GM12873 (cell line): ENCODE data around the gene CLIP2.

ENCODE experiments used
- TF ChIP-seq, protein P1 (sequence below): IDR thresholded peaks from 2 replicates; pipeline ENCODE4 v1.5.1; 2012; ENCODE audit warnings: low read depth, mild to moderate bottlenecking, moderate library complexity, low read length, control low read depth; ENCODE audit not compliant: insufficient read depth; ENCODE audit errors: missing control alignments

CLIP2 gene

DNA sequence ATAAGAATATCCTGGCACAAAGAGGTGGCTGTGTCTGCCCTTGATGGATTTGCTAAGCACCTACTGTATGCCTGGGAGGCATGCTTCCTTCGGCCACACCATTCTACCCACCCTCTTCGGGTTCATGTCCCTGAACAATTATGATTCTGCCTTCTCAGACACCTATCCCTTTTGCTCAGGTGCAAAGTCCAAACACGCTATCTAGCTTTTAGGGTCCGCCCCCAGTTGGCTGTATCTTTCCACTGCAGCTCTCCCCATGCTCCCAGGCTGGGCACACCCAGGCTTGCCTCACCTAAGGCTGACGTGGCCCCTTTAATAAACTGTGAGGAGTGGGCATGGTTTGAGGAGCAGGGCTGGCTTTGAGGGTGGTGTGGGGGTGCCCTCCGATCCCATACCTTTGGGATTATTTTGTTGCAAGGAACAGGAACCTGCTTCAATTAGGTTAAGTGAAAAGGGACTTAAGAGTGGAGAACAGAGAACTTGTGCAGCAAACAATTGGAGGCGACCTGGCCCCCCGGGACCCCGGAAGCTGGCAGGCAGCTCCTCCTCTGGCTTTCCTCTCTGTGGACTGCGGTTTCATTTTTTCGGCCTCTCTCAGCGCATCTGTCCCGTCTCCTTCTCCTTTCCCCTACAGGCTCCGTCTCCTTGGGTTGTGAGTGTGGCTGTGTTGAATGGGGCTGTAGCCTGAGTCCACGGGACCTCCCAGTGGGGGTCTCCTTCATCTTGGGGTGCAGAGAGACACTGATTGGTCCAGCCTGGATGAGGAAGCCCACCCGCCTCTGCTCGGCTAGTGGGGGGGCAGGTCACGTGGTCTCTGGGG, 3.8 kb downstream of the CLIP2 start:
- TF ChIP-seq, protein P1, sequence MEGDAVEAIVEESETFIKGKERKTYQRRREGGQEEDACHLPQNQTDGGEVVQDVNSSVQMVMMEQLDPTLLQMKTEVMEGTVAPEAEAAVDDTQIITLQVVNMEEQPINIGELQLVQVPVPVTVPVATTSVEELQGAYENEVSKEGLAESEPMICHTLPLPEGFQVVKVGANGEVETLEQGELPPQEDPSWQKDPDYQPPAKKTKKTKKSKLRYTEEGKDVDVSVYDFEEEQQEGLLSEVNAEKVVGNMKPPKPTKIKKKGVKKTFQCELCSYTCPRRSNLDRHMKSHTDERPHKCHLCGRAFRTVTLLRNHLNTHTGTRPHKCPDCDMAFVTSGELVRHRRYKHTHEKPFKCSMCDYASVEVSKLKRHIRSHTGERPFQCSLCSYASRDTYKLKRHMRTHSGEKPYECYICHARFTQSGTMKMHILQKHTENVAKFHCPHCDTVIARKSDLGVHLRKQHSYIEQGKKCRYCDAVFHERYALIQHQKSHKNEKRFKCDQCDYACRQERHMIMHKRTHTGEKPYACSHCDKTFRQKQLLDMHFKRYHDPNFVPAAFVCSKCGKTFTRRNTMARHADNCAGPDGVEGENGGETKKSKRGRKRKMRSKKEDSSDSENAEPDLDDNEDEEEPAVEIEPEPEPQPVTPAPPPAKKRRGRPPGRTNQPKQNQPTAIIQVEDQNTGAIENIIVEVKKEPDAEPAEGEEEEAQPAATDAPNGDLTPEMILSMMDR: no peak

DNA sequence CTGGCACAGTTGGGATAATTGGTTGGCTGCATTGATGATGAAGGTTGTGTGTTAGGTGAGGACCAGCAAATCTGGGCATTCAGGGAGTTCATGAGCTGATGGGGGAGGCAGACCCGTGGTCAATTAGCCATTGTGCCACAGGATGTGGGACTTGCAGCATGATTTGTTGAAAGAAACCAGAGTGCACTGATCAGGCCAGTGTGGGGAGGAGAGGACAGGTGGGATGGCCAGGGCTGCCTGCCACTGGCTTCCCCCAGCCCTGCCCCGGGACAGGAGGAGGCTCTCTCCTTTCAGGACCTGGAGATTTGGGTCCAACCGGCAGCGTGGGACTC, 4.3 kb downstream of the CLIP2 start:
- TF ChIP-seq, protein P1: no peak

DNA sequence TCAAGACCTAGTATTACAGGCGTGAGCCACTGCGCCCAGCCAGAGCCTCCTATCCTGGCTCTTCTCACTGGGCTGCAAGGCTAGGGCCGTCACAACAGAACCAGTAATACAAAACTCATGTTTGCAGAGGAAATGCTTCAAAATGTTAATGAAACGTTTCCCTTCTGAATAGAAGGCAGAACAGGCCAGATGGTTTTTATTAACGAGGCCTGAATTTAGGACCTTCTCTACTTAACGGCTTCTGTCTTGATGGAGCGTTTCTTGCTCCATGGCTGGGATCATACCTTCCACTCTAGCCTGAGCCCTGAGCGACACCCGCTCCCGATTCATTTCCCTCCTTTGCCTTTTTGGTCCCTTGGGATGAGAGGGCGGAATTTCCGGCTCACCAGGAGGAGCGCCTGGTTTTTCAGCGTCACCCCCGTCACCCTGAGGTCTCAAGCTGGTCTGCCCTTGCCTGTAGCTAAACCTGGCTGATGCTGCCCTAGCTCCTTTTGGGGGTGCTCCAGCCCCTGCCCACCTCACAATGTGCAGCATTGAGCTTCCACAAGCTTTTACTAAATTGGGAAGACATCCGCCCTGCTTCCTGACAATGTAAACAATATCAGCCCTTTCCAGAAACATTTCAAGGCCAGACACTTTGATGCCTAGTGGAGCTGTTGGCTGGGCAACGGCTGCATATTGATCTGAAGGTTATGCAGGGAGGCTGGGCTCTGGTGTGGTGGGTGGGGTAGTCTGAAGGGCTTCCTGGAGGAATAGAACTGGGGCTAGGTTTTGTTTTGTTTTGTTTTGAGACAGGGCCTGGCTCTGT, 5.2 kb downstream of the CLIP2 start:
- TF ChIP-seq, protein P1: no peak

DNA sequence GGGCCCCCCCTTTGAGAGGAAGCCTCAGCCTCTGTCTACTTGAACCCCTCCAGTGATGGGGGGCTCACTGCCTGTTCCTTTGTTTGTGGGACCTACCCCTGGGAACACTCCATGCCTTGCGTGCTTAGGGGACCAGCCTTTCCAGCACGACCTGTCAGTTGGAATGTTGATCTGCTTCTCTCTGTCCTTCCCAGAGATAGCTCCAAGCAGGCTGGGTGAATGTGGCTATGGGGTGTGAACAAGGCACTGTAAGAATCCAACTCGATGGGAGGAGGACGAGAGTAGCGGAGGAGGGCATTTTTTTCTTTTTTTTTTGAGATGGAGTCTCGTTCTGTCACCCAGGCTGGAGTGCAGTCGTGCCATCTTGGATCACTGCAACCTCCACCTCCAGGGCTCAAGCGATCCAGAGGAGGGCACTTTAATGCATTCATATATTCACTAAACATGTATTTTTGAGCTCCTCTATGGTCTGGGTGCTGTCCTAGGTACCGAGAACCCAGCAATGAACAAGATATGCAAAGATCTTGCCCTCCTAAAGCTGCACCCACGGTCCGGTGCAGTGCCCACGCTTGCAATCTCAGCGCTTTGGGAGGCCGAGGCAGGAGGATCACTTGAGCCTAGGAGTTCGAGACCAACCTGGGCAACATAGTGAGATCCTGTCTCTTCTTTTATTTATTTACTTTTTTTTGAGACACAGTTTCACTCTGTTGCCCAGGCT, 8.5 kb downstream of the CLIP2 start:
- TF ChIP-seq, protein P1: no peak

DNA sequence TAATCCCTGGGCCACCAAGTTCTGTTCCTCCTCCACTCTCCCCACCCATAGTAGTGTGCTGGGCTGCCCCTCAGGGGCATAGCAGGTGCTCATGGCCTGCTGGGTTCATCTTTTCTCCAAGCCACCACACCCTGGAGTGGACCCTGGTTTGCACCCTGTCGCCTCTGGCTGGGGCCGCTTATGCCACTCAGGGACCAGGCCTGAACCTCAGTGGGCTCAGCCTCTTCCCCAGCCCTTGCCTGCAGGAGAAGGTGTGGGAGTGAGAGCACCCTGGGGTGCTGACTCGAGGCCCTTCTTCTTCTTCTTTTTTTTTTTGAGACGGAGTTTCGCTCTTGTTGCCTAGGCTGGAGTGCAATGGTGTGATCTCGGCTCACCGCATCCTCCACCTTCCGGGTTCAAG, 10.2 kb downstream of the CLIP2 start:
- TF ChIP-seq, protein P1: no peak

DNA sequence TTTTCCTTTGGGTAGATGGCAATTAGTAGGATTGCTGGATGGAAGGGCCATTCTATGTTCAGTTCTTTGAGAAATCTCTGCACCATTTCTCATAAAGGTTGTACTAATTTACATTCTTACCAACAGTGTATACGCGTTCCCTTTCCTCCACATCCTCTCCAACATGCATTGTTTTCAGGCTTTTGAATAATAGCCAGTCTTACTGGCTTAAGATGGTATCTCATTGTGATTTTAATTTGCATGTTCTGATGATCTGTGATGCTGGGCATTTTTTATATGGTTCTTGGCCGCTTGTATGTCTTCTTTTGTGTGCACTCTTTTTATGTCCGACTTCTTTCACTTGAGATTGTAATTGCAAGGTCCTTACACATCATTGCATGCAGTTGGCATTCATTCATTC, 11.7 kb downstream of the CLIP2 start:
- TF ChIP-seq, protein P1: no peak

DNA sequence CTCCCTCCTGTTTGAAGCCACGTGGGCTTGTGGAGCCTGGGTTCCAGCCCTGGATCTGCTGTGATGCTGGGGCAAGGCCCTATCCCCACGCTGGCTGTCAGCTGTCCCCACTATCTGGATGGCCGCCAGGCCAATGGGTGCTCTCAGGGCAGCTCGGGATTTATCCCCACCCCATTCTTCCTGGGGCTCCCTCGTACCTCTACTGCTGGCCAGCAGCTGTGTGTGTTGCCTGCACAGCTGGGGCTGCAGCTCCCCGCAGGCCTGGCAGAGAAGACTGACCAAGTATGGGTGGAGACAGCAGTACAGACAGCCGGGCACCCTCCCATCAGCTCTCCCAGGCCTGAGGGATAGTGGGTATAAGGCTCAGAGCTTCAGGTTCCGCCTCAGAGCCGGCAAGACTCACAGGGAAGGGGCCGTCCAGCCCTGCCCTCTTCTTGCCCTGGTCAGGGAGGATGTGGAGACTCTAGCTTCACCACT, 13.6 kb downstream of the CLIP2 start:
- TF ChIP-seq, protein P1: no peak
